ENCODE measurements around the gene OR51B6.
A peak's percentile ranks its signal among the peaks of the same experiment; 100 is the strongest.
"Not testable (repeated sequence)": the region's sequence is repeated elsewhere in the genome, so short reads cannot be mapped to it uniquely, and the experiment has no call there.

The OR51B6 gene

GRCh38 chr11:5366365-5366764 lies 15.1 kb downstream of the OR51B6 start:
- H3K27ac ChIP-seq (ENCODE audit: low read depth, low read length, severe bottlenecking); H3K36me3 ChIP-seq (ENCODE audit: control insufficient read depth, insufficient read depth, low read length); H3K9me3 ChIP-seq (ENCODE audit: control insufficient read depth, low read length); H3K4me3 ChIP-seq (ENCODE audit: extremely low read depth, insufficient read depth, low read length, poor library complexity, severe bottlenecking): not testable (repeated sequence)
- 78 to 88% methylated on average over 5 of the region's 6 CpGs for WGBS, 2 experiments (ENCODE audit: insufficient coverage in 2 of 2)
- H3K4me1 ChIP-seq (ENCODE audit: control insufficient read depth, insufficient read depth, low read length, poor library complexity, severe bottlenecking), result peaks cover 28% of the 10 kb centered on the region

GRCh38 chr11:5366856-5367255 lies 15.5 kb downstream of the OR51B6 start:
- no CpG with 5 or more reads among the region's 1 CpG for WGBS, 2 experiments (ENCODE audit: insufficient coverage in 2 of 2)
- no peak overlapping the region for H3K27ac ChIP-seq (ENCODE audit: low read depth, low read length, severe bottlenecking)
- no peak overlapping the region for H3K4me3 ChIP-seq (ENCODE audit: extremely low read depth, insufficient read depth, low read length, poor library complexity, severe bottlenecking)
- H3K36me3 ChIP-seq (ENCODE audit: control insufficient read depth, insufficient read depth, low read length), result no peaks in the 10 kb centered on the region
- H3K9me3 ChIP-seq (ENCODE audit: control insufficient read depth, low read length), result no peaks in the 10 kb centered on the region
- H3K4me1 ChIP-seq (ENCODE audit: control insufficient read depth, insufficient read depth, low read length, poor library complexity, severe bottlenecking), result peaks cover 24% of the 10 kb centered on the region

GRCh38 chr11:5367448-5368074 lies 16.3 kb downstream of the OR51B6 start:
- 40 to 75% methylated on average over 1 to 2 of the region's 2 CpGs for WGBS, 2 experiments (ENCODE audit: insufficient coverage in 2 of 2)
- H3K4me3 ChIP-seq (ENCODE audit: extremely low read depth, insufficient read depth, low read length, poor library complexity, severe bottlenecking), result no peak overlapping the region
- peaks cover 19% of the 10 kb centered on the region for H3K4me1 ChIP-seq (ENCODE audit: control insufficient read depth, insufficient read depth, low read length, poor library complexity, severe bottlenecking)

GRCh38 chr11:5368502-5369043 lies 17.3 kb downstream of the OR51B6 start:
- 56% methylated on average over 1 of the region's 3 CpGs; no CpG with 5 or more reads in 1 of the 2 experiments for WGBS, 2 experiments (ENCODE audit: insufficient coverage in 2 of 2)
- no peak overlapping the region for H3K27ac ChIP-seq (ENCODE audit: low read depth, low read length, severe bottlenecking)
- no peaks in the 10 kb centered on the region for H3K36me3 ChIP-seq (ENCODE audit: control insufficient read depth, insufficient read depth, low read length)
- no peaks in the 10 kb centered on the region for H3K9me3 ChIP-seq (ENCODE audit: control insufficient read depth, low read length)
- H3K4me1 ChIP-seq (ENCODE audit: control insufficient read depth, insufficient read depth, low read length, poor library complexity, severe bottlenecking), result peaks cover 13% of the 10 kb centered on the region
- no peak overlapping the region for H3K4me3 ChIP-seq (ENCODE audit: extremely low read depth, insufficient read depth, low read length, poor library complexity, severe bottlenecking)

More at GRCh38 chr11:5367448-5368074, 16.3 kb downstream of the OR51B6 start:
- H3K36me3 ChIP-seq (ENCODE audit: control insufficient read depth, insufficient read depth, low read length), result no peaks in the 10 kb centered on the region
- no peak overlapping the region for H3K27ac ChIP-seq (ENCODE audit: low read depth, low read length, severe bottlenecking)
- no peaks in the 10 kb centered on the region for H3K9me3 ChIP-seq (ENCODE audit: control insufficient read depth, low read length)

GRCh38 chr11:5369789-5370188 lies 18.5 kb downstream of the OR51B6 start:
- no peaks in the 10 kb centered on the region for H3K9me3 ChIP-seq (ENCODE audit: control insufficient read depth, low read length)
- H3K36me3 ChIP-seq (ENCODE audit: control insufficient read depth, insufficient read depth, low read length), result no peaks in the 10 kb centered on the region
- no peak overlapping the region for H3K4me3 ChIP-seq (ENCODE audit: extremely low read depth, insufficient read depth, low read length, poor library complexity, severe bottlenecking)
- H3K4me1 ChIP-seq (ENCODE audit: control insufficient read depth, insufficient read depth, low read length, poor library complexity, severe bottlenecking), result peaks cover 5% of the 10 kb centered on the region
- no peak overlapping the region for H3K27ac ChIP-seq (ENCODE audit: low read depth, low read length, severe bottlenecking)

- Histone ChIP-seq H3K9me3 (ENCODE audit: control insufficient read depth, low read length) (no peaks in the 10 kb centered on the region), H3K27ac (ENCODE audit: low read depth, low read length, severe bottlenecking) (no peak overlapping the region), H3K4me1 (ENCODE audit: control insufficient read depth, insufficient read depth, low read length, poor library complexity, severe bottlenecking) (no peaks in the 10 kb centered on the region), H3K4me3 (ENCODE audit: extremely low read depth, insufficient read depth, low read length, poor library complexity, severe bottlenecking) (no peak overlapping the region), H3K36me3 (ENCODE audit: control insufficient read depth, insufficient read depth, low read length) (no peaks in the 10 kb centered on the region)
- WGBS, 2 experiments (ENCODE audit: insufficient coverage in 2 of 2), result 33 to 77% methylated on average over 1 to 4 of the region's 4 CpGs
Measured at GRCh38 chr11:5380740-5381342, 29.5 kb downstream of the OR51B6 start.

GRCh38 chr11:5383576-5383975 lies 32.3 kb downstream of the OR51B6 start, which contains the start of gene OR51M1:
OR51M1 (plus strand) TSS chr11:5383812; CDS start chr11:5389399, 5,587 bp downstream.
- H3K9me3 ChIP-seq (ENCODE audit: control insufficient read depth, low read length), result no peaks in the 10 kb centered on the region
- no peaks in the 10 kb centered on the region for H3K36me3 ChIP-seq (ENCODE audit: control insufficient read depth, insufficient read depth, low read length)
- peak within 1 kb of the TSS; percentile 19 for H3K27ac ChIP-seq (ENCODE audit: low read depth, low read length, severe bottlenecking)
- WGBS, 2 experiments (ENCODE audit: insufficient coverage in 2 of 2), result 56 to 60% methylated on average over 1 of the region's 1 CpG
- H3K4me1 ChIP-seq (ENCODE audit: control insufficient read depth, insufficient read depth, low read length, poor library complexity, severe bottlenecking), result no peaks in the 10 kb centered on the region
- H3K4me3 ChIP-seq (ENCODE audit: extremely low read depth, insufficient read depth, low read length, poor library complexity, severe bottlenecking), result no peak within 1 kb of the TSS

GRCh38 chr11:5384335-5384734 lies 33.0 kb downstream of the OR51B6 start:
- H3K4me1 ChIP-seq (ENCODE audit: control insufficient read depth, insufficient read depth, low read length, poor library complexity, severe bottlenecking), result no peaks in the 10 kb centered on the region
- no peak overlapping the region for H3K4me3 ChIP-seq (ENCODE audit: extremely low read depth, insufficient read depth, low read length, poor library complexity, severe bottlenecking)
- H3K27ac ChIP-seq (ENCODE audit: low read depth, low read length, severe bottlenecking), result peak overlapping the region; percentile 19
- 77 to 100% methylated on average over 1 to 2 of the region's 2 CpGs for WGBS, 2 experiments (ENCODE audit: insufficient coverage in 2 of 2)
- no peaks in the 10 kb centered on the region for H3K9me3 ChIP-seq (ENCODE audit: control insufficient read depth, low read length)
- H3K36me3 ChIP-seq (ENCODE audit: control insufficient read depth, insufficient read depth, low read length), result no peaks in the 10 kb centered on the region

GRCh38 chr11:5390210-5390609 lies 38.9 kb downstream of the OR51B6 start:
- WGBS, 2 experiments (ENCODE audit: insufficient coverage in 2 of 2), result 100% methylated on average over 1 of the region's 2 CpGs
- no peaks in the 10 kb centered on the region for H3K4me1 ChIP-seq (ENCODE audit: control insufficient read depth, insufficient read depth, low read length, poor library complexity, severe bottlenecking)
- no peak overlapping the region for H3K27ac ChIP-seq (ENCODE audit: low read depth, low read length, severe bottlenecking)
- no peaks in the 10 kb centered on the region for H3K36me3 ChIP-seq (ENCODE audit: control insufficient read depth, insufficient read depth, low read length)
- no peak overlapping the region for H3K4me3 ChIP-seq (ENCODE audit: extremely low read depth, insufficient read depth, low read length, poor library complexity, severe bottlenecking)
- H3K9me3 ChIP-seq (ENCODE audit: control insufficient read depth, low read length), result no peaks in the 10 kb centered on the region

- Histone ChIP-seq H3K27ac (ENCODE audit: low read depth, low read length, severe bottlenecking) (no peak overlapping the region), H3K9me3 (ENCODE audit: control insufficient read depth, low read length) (no peaks in the 10 kb centered on the region), H3K4me1 (ENCODE audit: control insufficient read depth, insufficient read depth, low read length, poor library complexity, severe bottlenecking) (no peaks in the 10 kb centered on the region), H3K36me3 (ENCODE audit: control insufficient read depth, insufficient read depth, low read length) (no peaks in the 10 kb centered on the region), H3K4me3 (ENCODE audit: extremely low read depth, insufficient read depth, low read length, poor library complexity, severe bottlenecking) (no peak overlapping the region)
Measured at GRCh38 chr11:5394091-5394490, 42.8 kb downstream of the OR51B6 start.

- Histone ChIP-seq H3K9me3 (ENCODE audit: control insufficient read depth, low read length) (no peaks in the 10 kb centered on the region), H3K4me1 (ENCODE audit: control insufficient read depth, insufficient read depth, low read length, poor library complexity, severe bottlenecking) (no peaks in the 10 kb centered on the region), H3K27ac (ENCODE audit: low read depth, low read length, severe bottlenecking) (no peak overlapping the region), H3K4me3 (ENCODE audit: extremely low read depth, insufficient read depth, low read length, poor library complexity, severe bottlenecking) (no peak overlapping the region), H3K36me3 (ENCODE audit: control insufficient read depth, insufficient read depth, low read length) (no peaks in the 10 kb centered on the region)
Measured at GRCh38 chr11:5398936-5399335, 47.6 kb downstream of the OR51B6 start.
